ENCODE results near the gene ANKRD33B. TPM values are rescaled to one million over a fixed set of nuclear protein-coding genes. Genes with fewer than 3 reads are reported as not detected.

ANKRD33B gene
- total RNA-seq, 1 experiment from 2014 or later, result 10.9 TPM

DNA sequence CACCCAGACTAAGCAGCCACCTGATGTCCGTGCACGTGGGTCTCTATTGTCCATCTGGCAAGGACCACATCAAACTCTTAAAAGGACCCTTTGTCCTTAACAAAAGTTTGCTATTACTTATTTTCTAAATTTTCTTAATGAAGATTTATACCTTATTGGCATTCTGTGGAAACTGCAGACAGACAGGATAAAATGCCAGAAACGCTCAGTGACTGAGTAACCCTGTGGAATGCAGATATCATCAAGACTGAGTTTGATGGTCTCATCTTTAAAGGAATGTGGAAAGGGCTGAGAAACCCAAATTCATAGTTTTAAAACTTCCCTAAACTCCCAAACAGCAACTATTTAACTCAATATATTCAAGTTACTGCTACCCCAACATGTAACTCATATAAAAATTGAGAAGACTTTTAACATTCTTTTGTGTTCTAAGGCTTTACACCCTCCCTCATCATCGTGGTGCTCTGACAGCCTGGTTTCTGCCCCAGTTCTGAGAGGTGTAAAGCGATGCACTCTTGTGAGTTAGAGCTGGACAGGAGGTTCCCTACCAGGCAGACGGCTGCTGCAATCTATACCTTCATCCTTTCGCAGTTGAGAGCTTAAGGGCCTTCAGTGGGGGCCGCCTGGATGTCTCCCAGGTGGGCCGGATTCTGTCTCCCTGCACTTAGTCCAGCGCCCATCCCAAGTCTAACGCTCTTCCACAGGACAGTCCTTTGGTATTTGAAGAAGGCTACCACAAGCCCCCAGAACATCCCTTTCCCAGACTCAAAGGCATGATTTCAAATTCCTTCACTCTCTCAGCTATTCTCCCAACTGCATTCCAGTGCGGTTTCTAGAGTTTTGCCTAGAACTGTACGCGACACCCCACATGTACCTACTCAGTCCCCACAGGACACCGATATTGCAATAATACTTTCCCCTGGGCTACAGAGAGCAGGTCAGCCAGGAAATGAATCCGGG is 128.2 kb downstream of the ANKRD33B start:
- no peaks in the 10 kb centered on the region for H3K36me3 ChIP-seq (ENCODE audit: control insufficient read depth in 1 of 2, insufficient read depth in 2 of 2, low read length in 2 of 2)
- H3K79me2 ChIP-seq (ENCODE audit: insufficient read depth, low read length), result peaks cover 14% of the 10 kb centered on the region; the same call in 1 of the 2 replicates
- TF ChIP-seq JUND (IDR thresholded peaks at IDR 0.05) (no peak), POLR2AphosphoS5 (IDR thresholded peaks at IDR 0.05; ENCODE audit: low read depth, low read length) (no peak), SRF (IDR thresholded peaks at IDR 0.05; ENCODE audit: low read depth) (no peak), EZH2 (IDR thresholded peaks at IDR 0.05) (no peak), TCF7L2 (IDR thresholded peaks at IDR 0.05; ENCODE audit: borderline replicate concordance, extremely low read depth, insufficient read depth, insufficient read length) (no peak), ZNF274 (IDR thresholded peaks at IDR 0.05; ENCODE audit: low read depth, low read length) (no peak), CEBPB (IDR thresholded peaks at IDR 0.05; ENCODE audit: low read depth) (no peak), FOSL1 (IDR thresholded peaks at IDR 0.05; ENCODE audit: low read depth) (no peak), EGR1 (IDR thresholded peaks at IDR 0.05; ENCODE audit: low read depth) (no peak), CBX3 (IDR thresholded peaks at IDR 0.05; ENCODE audit: low read depth) (no peak), SIN3A (IDR thresholded peaks at IDR 0.05; ENCODE audit: low read depth) (no peak), RAD21 (IDR thresholded peaks at IDR 0.05; ENCODE audit: low read depth) (no peak), POLR2A (IDR thresholded peaks at IDR 0.05; ENCODE audit: borderline replicate concordance, extremely low read depth, insufficient read depth, insufficient read length) (no peak), SP1 (IDR thresholded peaks at IDR 0.05; ENCODE audit: low read depth) (no peak), ZFX (IDR thresholded peaks at IDR 0.05) (no peak)
- TF ChIP-seq, protein P1, sequence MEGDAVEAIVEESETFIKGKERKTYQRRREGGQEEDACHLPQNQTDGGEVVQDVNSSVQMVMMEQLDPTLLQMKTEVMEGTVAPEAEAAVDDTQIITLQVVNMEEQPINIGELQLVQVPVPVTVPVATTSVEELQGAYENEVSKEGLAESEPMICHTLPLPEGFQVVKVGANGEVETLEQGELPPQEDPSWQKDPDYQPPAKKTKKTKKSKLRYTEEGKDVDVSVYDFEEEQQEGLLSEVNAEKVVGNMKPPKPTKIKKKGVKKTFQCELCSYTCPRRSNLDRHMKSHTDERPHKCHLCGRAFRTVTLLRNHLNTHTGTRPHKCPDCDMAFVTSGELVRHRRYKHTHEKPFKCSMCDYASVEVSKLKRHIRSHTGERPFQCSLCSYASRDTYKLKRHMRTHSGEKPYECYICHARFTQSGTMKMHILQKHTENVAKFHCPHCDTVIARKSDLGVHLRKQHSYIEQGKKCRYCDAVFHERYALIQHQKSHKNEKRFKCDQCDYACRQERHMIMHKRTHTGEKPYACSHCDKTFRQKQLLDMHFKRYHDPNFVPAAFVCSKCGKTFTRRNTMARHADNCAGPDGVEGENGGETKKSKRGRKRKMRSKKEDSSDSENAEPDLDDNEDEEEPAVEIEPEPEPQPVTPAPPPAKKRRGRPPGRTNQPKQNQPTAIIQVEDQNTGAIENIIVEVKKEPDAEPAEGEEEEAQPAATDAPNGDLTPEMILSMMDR (IDR thresholded peaks at IDR 0.05 in 2 of 3, conservative IDR thresholded peaks at IDR 0.05 in 1 of 3; ENCODE audit: borderline replicate concordance in 1 of 3, insufficient read depth in 1 of 3, low read depth in 2 of 3, low read length in 2 of 3), result no peak
- TF ChIP-seq, protein P2, sequence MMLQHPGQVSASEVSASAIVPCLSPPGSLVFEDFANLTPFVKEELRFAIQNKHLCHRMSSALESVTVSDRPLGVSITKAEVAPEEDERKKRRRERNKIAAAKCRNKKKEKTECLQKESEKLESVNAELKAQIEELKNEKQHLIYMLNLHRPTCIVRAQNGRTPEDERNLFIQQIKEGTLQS (IDR thresholded peaks at IDR 0.05), result no peak
- TF ChIP-seq, protein P3, sequence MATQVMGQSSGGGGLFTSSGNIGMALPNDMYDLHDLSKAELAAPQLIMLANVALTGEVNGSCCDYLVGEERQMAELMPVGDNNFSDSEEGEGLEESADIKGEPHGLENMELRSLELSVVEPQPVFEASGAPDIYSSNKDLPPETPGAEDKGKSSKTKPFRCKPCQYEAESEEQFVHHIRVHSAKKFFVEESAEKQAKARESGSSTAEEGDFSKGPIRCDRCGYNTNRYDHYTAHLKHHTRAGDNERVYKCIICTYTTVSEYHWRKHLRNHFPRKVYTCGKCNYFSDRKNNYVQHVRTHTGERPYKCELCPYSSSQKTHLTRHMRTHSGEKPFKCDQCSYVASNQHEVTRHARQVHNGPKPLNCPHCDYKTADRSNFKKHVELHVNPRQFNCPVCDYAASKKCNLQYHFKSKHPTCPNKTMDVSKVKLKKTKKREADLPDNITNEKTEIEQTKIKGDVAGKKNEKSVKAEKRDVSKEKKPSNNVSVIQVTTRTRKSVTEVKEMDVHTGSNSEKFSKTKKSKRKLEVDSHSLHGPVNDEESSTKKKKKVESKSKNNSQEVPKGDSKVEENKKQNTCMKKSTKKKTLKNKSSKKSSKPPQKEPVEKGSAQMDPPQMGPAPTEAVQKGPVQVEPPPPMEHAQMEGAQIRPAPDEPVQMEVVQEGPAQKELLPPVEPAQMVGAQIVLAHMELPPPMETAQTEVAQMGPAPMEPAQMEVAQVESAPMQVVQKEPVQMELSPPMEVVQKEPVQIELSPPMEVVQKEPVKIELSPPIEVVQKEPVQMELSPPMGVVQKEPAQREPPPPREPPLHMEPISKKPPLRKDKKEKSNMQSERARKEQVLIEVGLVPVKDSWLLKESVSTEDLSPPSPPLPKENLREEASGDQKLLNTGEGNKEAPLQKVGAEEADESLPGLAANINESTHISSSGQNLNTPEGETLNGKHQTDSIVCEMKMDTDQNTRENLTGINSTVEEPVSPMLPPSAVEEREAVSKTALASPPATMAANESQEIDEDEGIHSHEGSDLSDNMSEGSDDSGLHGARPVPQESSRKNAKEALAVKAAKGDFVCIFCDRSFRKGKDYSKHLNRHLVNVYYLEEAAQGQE (IDR thresholded peaks at IDR 0.05; ENCODE audit: low read depth), result no peak
- TF ChIP-seq, protein P4, sequence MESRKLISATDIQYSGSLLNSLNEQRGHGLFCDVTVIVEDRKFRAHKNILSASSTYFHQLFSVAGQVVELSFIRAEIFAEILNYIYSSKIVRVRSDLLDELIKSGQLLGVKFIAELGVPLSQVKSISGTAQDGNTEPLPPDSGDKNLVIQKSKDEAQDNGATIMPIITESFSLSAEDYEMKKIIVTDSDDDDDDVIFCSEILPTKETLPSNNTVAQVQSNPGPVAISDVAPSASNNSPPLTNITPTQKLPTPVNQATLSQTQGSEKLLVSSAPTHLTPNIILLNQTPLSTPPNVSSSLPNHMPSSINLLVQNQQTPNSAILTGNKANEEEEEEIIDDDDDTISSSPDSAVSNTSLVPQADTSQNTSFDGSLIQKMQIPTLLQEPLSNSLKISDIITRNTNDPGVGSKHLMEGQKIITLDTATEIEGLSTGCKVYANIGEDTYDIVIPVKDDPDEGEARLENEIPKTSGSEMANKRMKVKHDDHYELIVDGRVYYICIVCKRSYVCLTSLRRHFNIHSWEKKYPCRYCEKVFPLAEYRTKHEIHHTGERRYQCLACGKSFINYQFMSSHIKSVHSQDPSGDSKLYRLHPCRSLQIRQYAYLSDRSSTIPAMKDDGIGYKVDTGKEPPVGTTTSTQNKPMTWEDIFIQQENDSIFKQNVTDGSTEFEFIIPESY (IDR thresholded peaks at IDR 0.05; ENCODE audit: extremely low read depth, insufficient replicate concordance, low read length), result no peak
- TF ChIP-seq, protein P5, sequence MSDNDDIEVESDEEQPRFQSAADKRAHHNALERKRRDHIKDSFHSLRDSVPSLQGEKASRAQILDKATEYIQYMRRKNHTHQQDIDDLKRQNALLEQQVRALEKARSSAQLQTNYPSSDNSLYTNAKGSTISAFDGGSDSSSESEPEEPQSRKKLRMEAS (IDR thresholded peaks at IDR 0.05), result no peak
- H3K4me2 ChIP-seq (ENCODE audit: low read length), result peak overlapping the region; percentile 26
- ChIA-PET POLR2A (no interaction called here), CTCF (no interaction called here), RAD21 (ENCODE audit: low non-redundant PET in 1 of 2, low total read pairs in 2 of 2, uncharacterized antibody in 2 of 2, unreplicated experiment in 2 of 2) (no interaction called here)
- H3K9me3 ChIP-seq (ENCODE audit: control insufficient read depth in 1 of 2, insufficient read depth in 1 of 2, low read depth in 1 of 2, low read length in 2 of 2), result no peaks in the 10 kb centered on the region
- no peaks in the 10 kb centered on the region for H3K27me3 ChIP-seq (ENCODE audit: insufficient read depth, low read length)
- no peak overlapping the region for H2AFZ ChIP-seq (ENCODE audit: low read depth, low read length, poor library complexity, severe bottlenecking)
- DNase-seq (ENCODE audit: low read depth, low spot score) (no peak), ATAC-seq (no peak)
- no TSS peak for BruUV-seq (replicated peaks)
- no peak overlapping the region for H3K9ac ChIP-seq (ENCODE audit: low read length)
- no peaks in the 10 kb centered on the region for H4K20me1 ChIP-seq (ENCODE audit: insufficient read depth)
- H3K27ac ChIP-seq (ENCODE audit: low read depth, low read length), result no peak overlapping the region
- H3K9me2 ChIP-seq (ENCODE audit: insufficient read depth), result no peaks in the 10 kb centered on the region
- intact Hi-C loops (cut with micrococcal nuclease), result no loop called here
- no peak overlapping the region for H3K4me3 ChIP-seq (replicated peaks in 1 of 2; ENCODE audit: low read depth in 1 of 2, low read length in 2 of 2)
- H3K4me1 ChIP-seq (ENCODE audit: control insufficient read depth in 1 of 2, insufficient read depth in 2 of 2, low read length in 2 of 2), result peaks cover 5 to 28% of the 10 kb centered on the region in 2 experiments; a peak in 3 of 4 replicates

All from HCT116 (cell line).